H1 (cell line): ENCODE data around the gene ATP23.

Source experiments
- ATF3 ChIP-seq: IDR thresholded peaks from 2 replicates; pipeline ENCODE4 v1.6.1; 2011; ENCODE audit warnings: low read depth, mild to moderate bottlenecking, low read length; ENCODE audit not compliant: insufficient read depth
- EZH2 ChIP-seq: fragments of 200-600 bp; sonication (generic); IDR thresholded peaks from 2 replicates; pipeline ENCODE4 v1.7.1; 2012; ENCODE audit warnings: low read depth, mild to moderate bottlenecking, moderate library complexity, low read length, inconsistent platforms; ENCODE audit not compliant: severe bottlenecking
- SP2 ChIP-seq: IDR thresholded peaks from 2 replicates; pipeline ENCODE4 v1.6.1; 2012; ENCODE audit warnings: mild to moderate bottlenecking, low read length, inconsistent platforms
- TAF1 ChIP-seq: IDR thresholded peaks from 2 replicates; pipeline ENCODE4 v1.6.1; 2011; ENCODE audit warnings: mild to moderate bottlenecking, low read depth, low read length
- ZNF274 ChIP-seq: IDR thresholded peaks from 2 replicates; pipeline ENCODE4 v1.7.0; 2012; ENCODE audit warnings: low read length, borderline replicate concordance; ENCODE audit errors: extremely low read depth

- TF ChIP-seq TAF1 (no peak), EZH2 (no peak), ZNF274 (no peak), ATF3 (no peak), SP2 (no peak)
Measured at GRCh38 chr12:57996520-57996919, 55.2 kb downstream of the ATP23 start.
